Ishikawa (cell line): ENCODE data around the gene LCA5.

Experiments
- CREB1 ChIP-seq: IDR thresholded peaks from 2 replicates; pipeline ENCODE4 v1.6.1; 2012; ENCODE audit warnings: low read depth
- EGR1 ChIP-seq: IDR thresholded peaks from 2 replicates; pipeline ENCODE4 v1.6.1; 2012
- EP300 ChIP-seq: IDR thresholded peaks from 2 replicates; pipeline ENCODE4 v1.6.1; 2012; ENCODE audit warnings: borderline replicate concordance
- NFIC ChIP-seq: IDR thresholded peaks from 2 replicates; pipeline ENCODE4 v1.6.1; 2012
- RAD21 ChIP-seq: IDR thresholded peaks from 2 replicates; pipeline ENCODE4 v1.6.1; 2012; ENCODE audit warnings: low read depth
- REST ChIP-seq: IDR thresholded peaks from 2 replicates; pipeline ENCODE4 v1.6.1; 2012; ENCODE audit warnings: low read depth, mild to moderate bottlenecking
- TAF1 ChIP-seq: IDR thresholded peaks from 2 replicates; pipeline ENCODE4 v1.6.1; 2012; ENCODE audit warnings: low read depth, mild to moderate bottlenecking
- TCF12 ChIP-seq: IDR thresholded peaks from 2 replicates; pipeline ENCODE4 v1.6.1; 2012; ENCODE audit warnings: low read depth
- YY1 ChIP-seq: IDR thresholded peaks from 2 replicates; pipeline ENCODE4 v1.6.1; 2012; ENCODE audit warnings: low read depth
- ZBTB7A ChIP-seq: IDR thresholded peaks from 2 replicates; pipeline ENCODE4 v1.6.1; 2012; ENCODE audit warnings: low read depth
- TF ChIP-seq, protein P1 (sequence below): IDR thresholded peaks from 2 replicates; pipeline ENCODE4 v1.6.1; 2012

DNA sequence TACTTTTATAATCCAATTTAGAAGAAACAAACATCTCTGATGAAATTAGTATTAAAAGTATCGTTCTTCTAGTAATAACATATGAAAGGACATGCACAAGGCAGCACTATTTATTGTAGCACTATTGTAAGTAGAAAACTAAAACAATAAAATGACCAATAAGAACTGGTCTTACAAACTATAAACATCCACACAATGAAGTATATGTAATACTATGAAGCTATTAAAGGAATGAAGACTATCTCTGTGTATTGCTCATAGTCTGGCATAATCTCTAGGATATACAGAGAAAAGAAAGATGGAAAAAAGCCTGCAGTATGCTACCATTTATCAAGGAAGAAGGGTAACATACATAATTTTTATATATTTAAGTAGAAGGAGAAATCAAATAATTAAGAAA is 16.7 kb downstream of the LCA5 start:
- TF ChIP-seq NFIC = no peak
- TF ChIP-seq TCF12 = no peak
- no peak for TF ChIP-seq REST
- TF ChIP-seq EP300 = no peak
- no peak for TF ChIP-seq ZBTB7A
- TF ChIP-seq CREB1 = no peak
- TF ChIP-seq, protein P1, sequence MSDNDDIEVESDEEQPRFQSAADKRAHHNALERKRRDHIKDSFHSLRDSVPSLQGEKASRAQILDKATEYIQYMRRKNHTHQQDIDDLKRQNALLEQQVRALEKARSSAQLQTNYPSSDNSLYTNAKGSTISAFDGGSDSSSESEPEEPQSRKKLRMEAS = no peak
- TF ChIP-seq EGR1 = no peak
- no peak for TF ChIP-seq TAF1
- TF ChIP-seq YY1 = no peak
- no peak for TF ChIP-seq RAD21
